VCaP (cell line): Measurements from ENCODE around the gene DCP1B.

ENCODE experiments used
- H3K27ac ChIP-seq: fragments of 450-650 bp; 2 replicates; pipeline ENCODE4 v1.5.1; 2017
- CTCF ChIP-seq: fragments of 450-650 bp; conservative IDR thresholded peaks from 2 replicates; pipeline ENCODE4 v1.5.1; 2017; ENCODE audit warnings: mild to moderate bottlenecking, moderate library complexity

Gene DCP1B

DNA sequence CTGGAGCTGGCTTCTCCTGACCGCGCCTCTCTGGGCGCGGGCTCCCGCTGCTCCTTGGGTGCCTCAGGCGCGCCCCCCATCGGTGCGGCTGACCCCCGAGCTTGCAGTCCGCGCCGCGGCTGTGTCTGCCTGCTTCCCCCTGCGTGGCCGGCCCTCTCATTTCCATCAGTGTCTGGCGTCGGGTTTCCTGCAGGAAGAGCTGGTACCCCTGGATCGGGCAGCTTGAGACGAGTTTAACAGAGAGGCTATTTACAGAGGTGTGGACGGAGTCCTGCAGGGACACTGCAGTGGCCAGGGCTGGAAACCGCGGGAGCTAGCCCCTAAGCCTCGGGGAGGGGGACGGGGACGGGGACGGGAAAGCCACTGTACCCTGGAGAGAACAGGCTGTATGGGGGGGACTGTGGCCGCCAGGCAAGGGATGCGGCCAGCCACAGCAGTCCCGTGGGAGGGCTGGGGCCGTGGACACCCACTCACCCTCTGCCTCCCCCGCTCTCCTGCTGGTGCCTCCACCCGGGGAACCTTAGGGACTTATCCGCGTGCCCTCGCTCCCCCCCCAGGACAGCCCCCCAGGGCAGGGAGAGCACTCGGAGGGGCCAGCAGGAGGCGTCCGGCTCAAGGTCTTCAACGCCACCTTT lies 82.1 kb downstream of the DCP1B start:
- no peak overlapping the region for H3K27ac ChIP-seq
- TF ChIP-seq CTCF: no peak

- H3K27ac ChIP-seq: no peak overlapping the region
Measured at GRCh38 chr12:1920971-1921370, 83.3 kb downstream of the DCP1B start.

DNA sequence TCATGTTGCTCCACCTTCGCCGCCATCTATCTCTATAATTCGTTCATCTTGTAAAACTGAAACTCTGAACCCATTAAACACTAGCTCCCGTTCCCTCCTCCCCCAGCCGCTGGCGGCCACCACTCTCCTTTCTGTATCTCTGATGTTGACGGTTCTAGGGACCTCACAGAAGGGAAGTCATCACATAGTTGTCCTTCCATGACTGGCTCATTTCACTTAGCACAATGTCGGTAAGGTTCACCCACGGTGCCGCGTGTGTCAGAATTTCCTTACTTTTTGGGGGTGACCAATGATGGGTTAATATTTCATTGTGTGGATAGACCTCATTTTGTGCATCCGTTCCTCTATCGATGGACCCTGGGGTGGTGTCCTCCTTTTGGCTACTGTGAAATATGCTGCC lies 83.8 kb downstream of the DCP1B start:
- no peak for TF ChIP-seq CTCF
- H3K27ac ChIP-seq: no peak overlapping the region

More at GRCh38 chr12:1920971-1921370, 83.3 kb downstream of the DCP1B start:
- TF ChIP-seq CTCF: no peak

- H3K27ac ChIP-seq: no peak overlapping the region
- TF ChIP-seq CTCF: no peak
Measured at GRCh38 chr12:1919763-1920162, 84.5 kb downstream of the DCP1B start.

DNA sequence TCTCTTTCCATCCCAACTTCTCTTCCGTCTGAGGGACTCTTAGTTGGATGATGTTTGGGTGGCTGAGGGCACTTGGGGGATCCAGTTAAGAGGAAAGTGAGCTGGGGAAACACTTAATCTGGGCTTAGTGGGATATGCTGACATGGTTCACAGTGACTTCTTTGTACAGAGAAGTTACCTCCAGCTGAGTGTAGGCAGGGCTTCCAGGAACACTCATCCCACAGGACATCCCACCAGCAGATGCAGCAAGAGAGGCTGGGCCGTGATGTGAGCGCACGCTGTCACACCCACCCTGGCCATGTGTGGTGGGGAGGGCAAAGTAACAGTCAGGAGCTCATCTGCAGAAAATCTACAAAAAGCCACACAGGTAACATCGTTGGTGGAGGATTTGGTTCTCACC lies 85.0 kb downstream of the DCP1B start:
- no peak overlapping the region for H3K27ac ChIP-seq

GRCh38 chr12:1918884-1919236 lies 85.4 kb downstream of the DCP1B start:
- no peak overlapping the region for H3K27ac ChIP-seq
- TF ChIP-seq CTCF: no peak

More for the DNA sequence above, 85.0 kb downstream of the DCP1B start:
- TF ChIP-seq CTCF: no peak

DNA sequence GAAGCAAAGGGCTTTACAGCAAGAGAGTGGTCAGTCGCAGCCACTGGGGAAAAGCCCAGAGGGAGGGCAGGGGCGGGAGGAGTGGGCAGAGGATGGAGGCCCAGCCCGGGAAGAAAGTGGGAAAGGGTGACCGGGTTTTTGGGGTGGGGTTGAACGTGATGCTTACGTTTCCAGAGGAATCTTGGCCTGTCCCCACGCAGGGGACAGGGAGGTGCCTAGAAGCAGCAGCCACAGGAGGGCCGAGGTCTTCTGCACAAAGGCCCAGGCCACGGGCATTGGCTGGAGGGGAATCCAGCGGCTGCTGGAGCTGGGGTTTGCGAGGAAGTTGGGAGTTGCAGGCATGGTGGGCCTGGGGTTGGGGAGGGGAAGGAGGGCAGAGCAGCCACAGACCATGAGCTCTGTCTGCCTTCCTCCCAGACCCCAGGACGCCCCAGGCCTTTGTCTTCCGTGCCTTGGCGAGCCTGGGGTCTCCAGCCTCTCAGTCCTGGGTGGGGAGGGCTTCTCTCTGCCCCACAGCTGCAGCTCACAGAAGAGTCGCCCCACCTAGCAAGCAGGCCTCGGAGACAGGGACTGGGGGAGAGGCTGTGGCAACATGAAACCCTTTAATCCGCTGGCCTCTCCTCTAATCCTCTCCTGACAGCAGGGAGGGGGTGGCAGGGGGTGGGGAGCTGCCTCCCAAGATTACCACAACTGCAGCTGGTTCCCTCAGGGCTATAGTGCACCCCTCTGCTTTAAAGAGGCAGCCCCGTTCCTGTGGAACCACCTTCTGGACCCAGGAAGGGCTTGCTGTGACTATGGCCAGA lies 86.0 kb downstream of the DCP1B start, which contains the start of gene CACNA2D4:
Gene CACNA2D4 (minus strand): TSS at position 572 of the 803 bp plus-strand sequence. CDS start 179 bp downstream, at position 393.
- no peak within 1 kb of the TSS for H3K27ac ChIP-seq
- TF ChIP-seq CTCF: no peak
